H7 (cell line): ENCODE results near the gene SPACA7. TPM values are rescaled to one million over a fixed set of nuclear protein-coding genes. Genes with fewer than 3 reads are reported as not detected.
A peak's percentile ranks its signal among the peaks of the same experiment; 100 is the strongest.

ENCODE experiments used
- DNase-seq: peaks from one replicate; pipeline ENCODE4 v3.0.0; 2012
- H3K27me3 ChIP-seq: 2 replicates; pipeline ENCODE4 v1.6.0; 2011; ENCODE audit warnings: mild to moderate bottlenecking, low read length; ENCODE audit not compliant: control insufficient read depth, insufficient read depth
- H3K36me3 ChIP-seq: replicated peaks from 2 replicates; pipeline ENCODE4 v1.5.1; 2011; ENCODE audit warnings: low read length; ENCODE audit not compliant: control insufficient read depth, insufficient read depth
- H3K4me3 ChIP-seq: 2 replicates; pipeline ENCODE4 v1.5.1; 2011; ENCODE audit warnings: low read depth, mild to moderate bottlenecking, control low read depth, low read length, moderate library complexity; ENCODE audit not compliant: insufficient read depth
- total RNA-seq: library from RNA; depleted of rRNA; stranded (reverse); fragments of >200 nt; shearing (Covaris generic); gene quantifications from 2 replicates; pipeline ENCODE4 v1.2.3, GENCODE V29; 2014

SPACA7 gene
- total RNA-seq, 1 experiment from 2014 or later = not detected

DNA sequence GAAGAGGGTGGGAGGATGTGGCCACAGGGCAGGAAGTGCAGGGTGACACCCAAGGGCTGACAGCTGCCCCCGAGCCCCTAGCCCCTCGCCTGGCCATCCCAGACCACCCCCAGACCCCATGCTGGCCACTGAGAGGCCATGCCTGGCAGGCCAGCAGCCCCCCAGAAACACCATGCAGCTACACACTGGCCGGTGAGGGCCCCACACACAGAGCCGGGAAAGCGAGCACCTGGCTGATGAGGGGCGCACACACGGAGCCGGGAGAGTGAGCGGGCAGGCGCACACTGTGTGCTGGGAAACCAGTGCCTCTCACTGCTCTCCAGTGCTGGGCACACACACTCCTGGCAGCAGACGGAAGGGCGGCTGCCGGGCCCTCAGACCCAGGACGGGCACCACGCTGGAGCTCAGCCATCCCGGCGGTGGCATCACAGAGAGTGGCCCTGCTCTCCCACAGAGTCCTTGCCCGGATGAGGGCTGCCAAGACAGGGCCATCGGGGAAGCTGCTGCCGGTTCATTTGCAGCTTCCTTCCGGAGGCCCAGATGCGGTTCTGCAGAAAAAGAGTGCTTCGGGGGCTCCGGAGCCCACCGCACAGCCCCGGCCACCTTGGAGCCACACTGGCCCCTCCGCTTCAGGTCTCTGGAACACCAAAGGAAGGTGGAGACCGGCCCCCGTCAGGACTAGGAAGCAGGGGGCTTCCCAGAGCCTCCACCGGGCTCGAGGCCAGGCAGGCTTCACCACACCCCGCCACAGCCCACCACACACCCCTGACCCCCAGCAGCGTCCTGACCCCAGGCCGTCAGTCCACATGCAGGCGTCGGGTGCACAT lies 76.4 kb downstream of the SPACA7 start:
- no peak overlapping the region for H3K4me3 ChIP-seq
- peak; percentile 58 for DNase-seq

GRCh38 chr13:112453207-112453829 lies 77.2 kb downstream of the SPACA7 start:
- Histone ChIP-seq H3K36me3 (no peaks in the 10 kb centered on the region), H3K4me3 (no peak overlapping the region), H3K27me3 (no peaks in the 10 kb centered on the region)
- peak; percentile 48 for DNase-seq

More for the DNA sequence above, 76.4 kb downstream of the SPACA7 start:
- Histone ChIP-seq H3K36me3 (no peaks in the 10 kb centered on the region), H3K27me3 (no peaks in the 10 kb centered on the region)

DNA sequence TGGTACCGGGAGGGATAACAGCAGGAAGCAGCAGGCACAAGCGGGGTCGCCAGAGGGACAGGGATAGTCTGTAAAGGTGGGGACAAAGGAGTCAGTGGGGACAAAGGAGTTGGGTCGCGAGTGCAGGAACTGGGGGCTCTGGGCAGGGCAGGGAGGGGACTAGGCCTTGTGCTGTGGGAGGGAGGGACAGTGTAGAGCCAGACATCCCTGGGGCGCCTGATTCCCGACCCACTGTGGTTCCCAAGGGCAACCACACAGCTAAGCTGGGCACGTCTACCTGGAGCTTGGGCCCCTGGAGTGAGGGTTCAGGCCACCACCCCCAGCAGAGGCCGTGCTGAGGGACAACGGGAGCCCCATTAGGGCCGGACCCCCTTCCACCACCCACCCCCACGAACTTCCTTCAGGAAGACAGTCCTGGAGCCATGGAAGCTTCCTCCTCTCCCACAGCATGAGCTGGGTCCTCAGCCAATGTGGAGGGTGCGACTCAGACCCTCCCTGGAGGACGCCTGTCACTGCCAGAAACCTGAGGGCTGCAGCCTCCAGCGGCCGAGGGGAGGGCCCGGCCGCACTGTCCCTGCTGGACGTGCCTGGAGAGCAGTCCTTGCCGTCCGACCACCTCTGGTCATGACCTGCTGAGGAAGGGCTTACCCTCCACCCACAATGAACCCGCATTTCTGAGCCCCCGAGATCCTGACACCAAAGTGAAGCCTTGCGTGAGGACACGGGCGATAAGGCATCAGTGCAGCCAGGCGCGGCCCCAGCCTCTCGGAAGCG lies 77.9 kb downstream of the SPACA7 start:
- peak; percentile 56 for DNase-seq
- Histone ChIP-seq H3K4me3 (no peak overlapping the region), H3K36me3 (no peaks in the 10 kb centered on the region), H3K27me3 (no peaks in the 10 kb centered on the region)

DNA sequence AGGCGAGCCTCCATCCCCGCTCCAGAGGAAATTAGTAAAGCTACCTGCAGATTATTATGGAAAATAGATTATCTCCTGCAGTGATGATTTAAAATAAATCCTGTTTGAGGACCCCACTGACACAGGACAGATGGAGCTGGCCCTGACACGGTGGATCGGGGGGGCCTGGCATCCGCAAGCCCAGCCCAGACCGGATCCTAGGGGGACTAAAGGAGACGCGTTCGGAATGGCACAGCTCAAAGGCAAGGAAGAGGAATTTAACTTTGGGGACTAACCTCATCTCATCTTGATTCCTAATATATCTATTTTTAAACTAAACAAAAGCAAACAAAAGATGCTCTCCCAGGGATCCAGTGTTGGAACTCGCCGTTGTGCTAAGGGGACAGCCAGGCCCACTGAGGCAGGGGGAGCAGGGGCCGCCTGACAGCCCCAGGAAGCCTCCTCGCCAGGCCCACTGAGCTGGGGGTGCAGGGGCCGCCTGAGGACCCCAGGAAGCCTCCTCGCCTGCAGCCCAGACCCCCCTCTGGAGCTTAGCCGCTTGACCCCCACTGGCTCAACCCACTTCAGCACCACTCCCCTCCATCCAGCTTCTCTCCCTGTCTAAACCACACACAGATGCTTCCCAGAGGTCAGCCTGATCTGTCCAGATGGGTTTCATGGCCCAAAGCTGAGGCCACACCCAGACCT lies 78.6 kb downstream of the SPACA7 start:
- DNase-seq = peak; percentile 49
- H3K4me3 ChIP-seq = no peak overlapping the region
- H3K36me3 ChIP-seq = no peaks in the 10 kb centered on the region
- no peaks in the 10 kb centered on the region for H3K27me3 ChIP-seq

DNA sequence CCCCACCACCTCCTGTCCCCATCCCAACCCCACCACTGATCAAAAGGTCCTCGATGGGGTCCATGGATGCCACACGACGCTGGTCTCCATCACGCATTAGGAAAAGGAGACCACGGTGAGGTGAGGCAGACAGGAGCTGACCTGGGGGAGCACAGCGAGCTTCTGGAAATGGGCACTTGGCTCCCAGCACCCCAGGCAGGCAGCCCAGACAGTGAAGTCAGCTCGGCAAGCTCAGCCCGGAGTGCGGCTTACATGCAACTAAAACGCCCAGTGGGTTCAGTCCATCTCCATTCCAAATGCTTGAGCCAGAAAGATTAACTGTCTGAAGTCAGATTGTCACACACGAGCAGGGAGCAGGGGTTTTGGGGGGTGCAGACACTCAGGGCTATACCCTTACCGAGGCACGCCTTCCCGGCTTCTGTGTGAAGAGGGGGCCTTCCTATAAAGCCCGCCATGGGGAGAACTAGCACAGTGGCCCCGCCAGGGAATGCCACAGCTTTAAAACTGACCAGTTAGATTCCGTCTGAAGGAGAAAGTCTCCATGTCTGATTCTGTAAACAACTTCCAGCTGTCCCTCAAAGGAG lies 79.4 kb downstream of the SPACA7 start:
- no peaks in the 10 kb centered on the region for H3K36me3 ChIP-seq
- H3K4me3 ChIP-seq = no peak overlapping the region
- H3K27me3 ChIP-seq = no peaks in the 10 kb centered on the region
- peak; percentile 43 for DNase-seq

- no peaks in the 10 kb centered on the region for H3K27me3 ChIP-seq
- DNase-seq = peak; percentile 54
- H3K36me3 ChIP-seq = no peaks in the 10 kb centered on the region
These were observed 80.2 kb downstream of the SPACA7 start for GRCh38 chr13:112456138-112457056.

GRCh38 chr13:112457081-112457480 lies 80.9 kb downstream of the SPACA7 start:
- Histone ChIP-seq H3K27me3 (no peaks in the 10 kb centered on the region), H3K4me3 (no peak overlapping the region), H3K36me3 (no peaks in the 10 kb centered on the region)
- DNase-seq = peak; percentile 47

More at GRCh38 chr13:112456138-112457056, 80.2 kb downstream of the SPACA7 start:
- H3K4me3 ChIP-seq = no peak overlapping the region

DNA sequence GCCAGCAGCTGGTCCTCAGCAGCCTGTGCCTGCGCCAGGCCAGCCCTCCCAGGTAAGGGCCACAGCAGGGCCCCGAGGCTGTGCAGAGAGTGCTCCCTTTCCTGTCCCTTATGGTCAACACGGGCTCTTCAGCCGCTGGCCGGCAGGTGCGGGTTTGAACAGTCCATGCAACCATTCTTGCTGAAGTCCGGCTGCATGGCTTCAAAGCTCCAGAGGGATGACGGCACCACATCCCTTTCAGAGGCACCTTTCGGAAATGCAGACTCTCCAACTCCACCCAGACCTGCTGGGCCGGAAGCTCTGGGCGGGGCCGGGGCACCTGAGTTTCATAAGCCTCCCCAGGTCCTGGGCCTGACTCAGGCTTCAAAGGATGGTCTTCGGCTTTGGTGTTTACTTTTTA lies 81.3 kb downstream of the SPACA7 start:
- H3K36me3 ChIP-seq = no peaks in the 10 kb centered on the region
- H3K4me3 ChIP-seq = no peak overlapping the region
- DNase-seq = peak; percentile 56
- H3K27me3 ChIP-seq = no peaks in the 10 kb centered on the region

DNA sequence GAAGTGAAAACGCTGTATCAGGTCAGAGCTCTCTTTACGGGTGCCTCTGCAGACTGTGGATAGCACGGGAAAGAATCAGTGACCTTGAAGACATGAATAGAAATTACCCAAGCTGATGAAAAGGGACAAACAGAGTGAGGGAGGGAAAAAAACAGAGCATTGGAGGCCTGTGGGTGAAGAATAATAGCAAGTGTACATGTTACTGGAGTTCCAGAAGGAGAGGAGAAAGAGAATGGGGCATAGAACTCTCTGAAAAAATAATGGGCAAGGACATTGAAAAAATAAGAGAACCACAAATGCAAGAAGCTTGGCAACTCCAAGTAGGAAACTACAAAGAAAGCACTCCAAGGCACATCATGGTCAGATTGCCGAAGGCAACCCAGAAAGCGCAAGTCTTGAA lies 86.3 kb downstream of the SPACA7 start:
- no peaks in the 10 kb centered on the region for H3K36me3 ChIP-seq
- H3K27me3 ChIP-seq = no peaks in the 10 kb centered on the region
- DNase-seq = no peak
- no peak overlapping the region for H3K4me3 ChIP-seq

- no peak overlapping the region for H3K4me3 ChIP-seq
- no peak for DNase-seq
These were observed 88.6 kb downstream of the SPACA7 start for GRCh38 chr13:112464720-112465119.

DNA sequence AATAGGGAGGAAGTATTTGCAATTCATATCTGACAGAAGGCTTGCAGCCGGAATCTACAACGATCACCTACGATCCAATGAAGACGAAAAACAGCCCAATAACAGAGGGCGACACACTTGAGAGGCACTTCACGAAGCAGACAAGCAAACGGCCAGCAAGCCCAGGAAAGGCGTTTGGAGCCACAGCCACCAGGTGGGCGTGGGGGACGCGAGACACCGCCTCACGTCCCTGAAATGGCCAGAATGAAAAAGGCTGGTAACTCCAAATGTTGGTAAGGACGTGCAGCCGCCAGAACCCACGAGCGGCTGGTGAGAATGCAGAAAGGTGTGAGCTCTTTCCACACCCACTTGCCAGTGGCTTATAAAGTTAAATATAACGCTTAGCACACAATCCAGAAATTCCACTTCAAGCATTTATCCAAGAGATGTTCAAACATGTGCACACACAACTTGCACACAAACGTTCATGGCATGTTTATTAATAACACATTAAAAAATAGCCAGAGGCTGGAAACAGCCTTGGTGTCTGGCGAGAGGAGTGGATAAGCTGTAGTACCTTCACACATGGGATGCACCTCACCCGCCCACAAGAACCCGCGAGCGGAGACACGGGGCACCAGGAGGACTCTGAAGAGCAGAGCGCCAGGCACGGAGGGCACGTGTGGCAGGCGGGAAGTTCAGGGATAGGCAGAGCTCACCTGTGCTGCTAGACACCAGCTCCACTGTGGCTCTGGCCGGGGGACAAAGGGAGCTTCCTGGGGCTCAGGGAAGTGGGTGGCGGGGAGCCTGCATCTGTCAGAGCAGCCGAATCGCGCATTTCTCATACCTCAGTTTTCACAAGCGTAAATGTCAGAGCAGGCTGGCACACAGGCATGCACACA lies 89.3 kb downstream of the SPACA7 start:
- Histone ChIP-seq H3K36me3 (no peaks in the 10 kb centered on the region), H3K27me3 (no peaks in the 10 kb centered on the region), H3K4me3 (no peak overlapping the region)
- DNase-seq = peak; percentile 65

More at GRCh38 chr13:112464720-112465119, 88.6 kb downstream of the SPACA7 start:
- no peaks in the 10 kb centered on the region for H3K27me3 ChIP-seq
- no peaks in the 10 kb centered on the region for H3K36me3 ChIP-seq

GRCh38 chr13:112466132-112467058 lies 90.2 kb downstream of the SPACA7 start:
- peak; percentile 57 for DNase-seq

More at GRCh38 chr13:112466132-112467058, 90.2 kb downstream of the SPACA7 start:
- Histone ChIP-seq H3K27me3 (no peaks in the 10 kb centered on the region), H3K4me3 (no peak overlapping the region), H3K36me3 (no peaks in the 10 kb centered on the region)
